CD4-positive, alpha-beta T cell treated with Interleukin-12 subunit alpha and Interleukin-12 subunit beta, for 1 hour (primary cell): Measurements from ENCODE around the gene P2RY11.

ENCODE experiments used
- DNase-seq: peaks from one replicate; pipeline ENCODE4 v3.0.0-alpha.2; 2020

Gene P2RY11

GRCh38 chr19:10093295-10094186 lies 18.0 kb upstream of the P2RY11 start:
- DNase-seq: no peak

GRCh38 chr19:10095622-10095947 lies 15.9 kb upstream of the P2RY11 start:
- DNase-seq: no peak

GRCh38 chr19:10095948-10096614 lies 15.4 kb upstream of the P2RY11 start:
- peak; percentile 95 for DNase-seq

- DNase-seq: no peak
Observed at GRCh38 chr19:10096615-10096963, 14.9 kb upstream of the P2RY11 start.

DNA sequence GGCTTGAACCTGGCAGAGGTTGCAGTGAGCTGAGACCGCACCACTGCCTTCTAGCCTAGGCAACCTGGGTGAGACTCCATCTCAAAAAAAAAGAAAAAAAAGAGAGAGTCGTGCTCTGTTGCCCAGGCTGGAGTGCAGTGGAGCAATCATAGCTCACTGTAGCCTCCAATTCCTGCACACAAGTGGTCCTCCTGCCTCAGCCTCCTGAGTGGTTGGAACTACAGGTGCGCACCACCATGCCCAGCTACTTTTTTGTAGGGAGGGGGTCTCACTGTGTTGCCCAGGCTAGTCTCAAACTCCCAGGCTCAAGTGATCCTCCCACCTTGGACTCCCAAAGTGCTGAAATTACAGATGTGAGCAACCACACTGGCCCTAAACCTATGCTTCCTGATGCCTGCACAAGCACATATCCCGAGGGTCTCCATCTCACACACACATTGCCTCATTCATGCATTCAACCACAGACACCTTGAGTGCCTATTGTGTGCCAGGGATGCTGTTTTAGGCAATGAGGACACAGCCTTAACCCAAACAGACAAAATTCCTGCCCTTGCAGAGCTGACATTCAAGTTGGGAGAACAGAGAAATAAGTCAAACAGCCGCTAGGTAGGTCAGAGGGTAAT lies 11.2 kb upstream of the P2RY11 start:
- no peak for DNase-seq

GRCh38 chr19:10102787-10103236 lies 8.7 kb upstream of the P2RY11 start:
- no peak for DNase-seq

DNA sequence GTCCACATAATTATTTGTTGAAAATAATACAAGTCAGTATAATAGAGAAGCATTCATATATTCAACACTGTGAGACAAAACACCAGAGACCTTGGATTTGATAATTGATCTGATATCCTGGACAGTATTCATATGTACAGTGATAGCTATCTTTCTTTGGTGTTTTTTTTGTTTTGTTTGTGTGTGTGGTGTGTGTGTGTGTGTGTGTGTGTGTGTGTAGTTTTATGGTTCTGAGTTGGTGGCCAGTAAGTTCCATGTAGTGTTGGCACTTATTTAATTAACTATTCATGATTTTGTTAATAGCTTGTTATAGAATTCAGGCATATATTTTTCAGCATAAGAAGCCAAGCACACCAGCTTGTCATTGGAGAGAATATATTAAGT lies 7.4 kb upstream of the P2RY11 start:
- DNase-seq: peak; percentile 49

DNA sequence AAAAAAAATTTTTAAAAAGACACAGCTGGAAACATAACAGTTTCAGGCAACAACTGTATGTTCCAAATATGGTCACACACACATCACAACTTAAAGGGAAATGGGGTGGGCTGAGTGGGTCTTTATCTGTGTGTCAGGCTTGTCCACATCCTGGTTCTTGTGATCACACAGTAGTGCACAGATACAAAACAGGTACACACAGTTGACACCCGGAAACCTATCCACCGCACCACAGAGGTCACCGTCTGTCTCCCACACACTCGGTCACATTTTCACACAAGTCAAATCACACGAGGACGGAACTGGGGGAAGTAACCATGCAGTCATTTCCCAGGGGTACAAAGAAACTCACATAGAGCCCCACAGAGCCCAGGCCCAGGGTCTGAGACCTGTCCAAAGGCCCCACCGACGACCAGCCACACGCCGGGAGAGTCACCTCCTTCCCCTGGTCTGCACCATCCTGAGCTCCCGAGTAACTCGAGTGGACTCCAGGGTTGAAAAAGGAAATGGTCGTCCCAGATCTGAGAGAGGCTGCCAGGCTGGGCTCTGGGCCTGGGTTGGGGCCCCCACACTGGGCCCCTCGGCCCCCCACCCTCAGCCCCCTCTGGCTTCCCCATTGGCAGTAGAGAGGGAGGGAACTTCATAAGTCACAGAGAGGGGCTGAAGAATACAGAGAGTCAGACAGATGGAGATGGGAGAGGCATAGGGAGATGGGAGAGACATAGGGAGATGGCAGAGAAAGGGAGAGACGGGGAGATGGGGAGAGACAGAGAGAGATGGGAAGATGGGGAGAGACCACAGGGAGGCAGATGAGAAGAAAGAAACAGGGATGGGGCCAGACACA lies 6.6 kb upstream of the P2RY11 start:
- DNase-seq: peak; percentile 95

GRCh38 chr19:10105509-10106099 lies 5.9 kb upstream of the P2RY11 start:
- peak; percentile 68 for DNase-seq

DNA sequence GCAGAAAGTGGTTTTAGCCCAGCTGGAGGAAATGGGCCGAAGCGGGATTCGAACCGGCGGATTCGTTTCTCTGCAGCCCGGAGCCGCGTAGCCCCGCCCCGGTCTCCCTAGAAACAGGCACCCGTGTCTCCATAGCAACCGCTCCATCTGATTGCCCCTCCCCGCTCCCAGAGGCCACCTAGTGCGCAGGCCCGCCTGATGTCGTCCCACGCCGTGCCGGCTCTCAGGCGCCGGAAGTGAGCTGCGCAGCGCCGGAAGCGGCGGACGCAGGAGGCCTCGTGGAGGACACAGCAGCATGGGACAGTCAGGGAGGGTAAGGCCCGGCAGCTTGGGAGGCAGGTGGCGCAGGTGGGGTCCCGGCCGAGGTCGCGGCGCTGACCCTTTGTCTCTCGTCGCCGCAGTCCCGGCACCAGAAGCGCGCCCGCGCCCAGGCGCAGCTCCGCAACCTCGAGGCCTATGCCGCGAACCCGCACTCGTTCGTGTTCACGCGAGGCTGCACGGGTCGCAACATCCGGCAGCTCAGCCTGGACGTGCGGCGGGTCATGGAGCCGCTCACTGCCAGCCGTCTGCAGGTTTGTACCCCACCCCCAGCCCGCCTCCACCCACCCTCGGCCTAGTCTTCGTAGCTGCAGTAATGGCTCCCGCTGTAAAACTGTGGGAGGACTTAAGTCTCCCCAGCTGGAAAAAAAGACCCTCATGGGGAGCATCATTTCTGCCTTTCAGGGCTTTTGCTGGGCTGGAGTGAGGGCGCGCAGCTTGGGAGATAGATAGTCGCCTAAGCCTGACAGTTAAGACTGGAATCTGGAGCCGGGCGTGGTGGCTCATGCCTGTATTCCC lies 5.2 kb upstream of the P2RY11 start, which contains the start of gene PPAN:
Gene PPAN (plus strand): TSS at position 263 of the 837 bp plus-strand sequence. CDS start 33 bp downstream, at position 296.
- DNase-seq: peak; percentile 98

- DNase-seq: no peak
Observed at GRCh38 chr19:10107254-10107653, 4.2 kb upstream of the P2RY11 start.

GRCh38 chr19:10107817-10108367 lies 3.6 kb upstream of the P2RY11 start:
- no peak for DNase-seq

DNA sequence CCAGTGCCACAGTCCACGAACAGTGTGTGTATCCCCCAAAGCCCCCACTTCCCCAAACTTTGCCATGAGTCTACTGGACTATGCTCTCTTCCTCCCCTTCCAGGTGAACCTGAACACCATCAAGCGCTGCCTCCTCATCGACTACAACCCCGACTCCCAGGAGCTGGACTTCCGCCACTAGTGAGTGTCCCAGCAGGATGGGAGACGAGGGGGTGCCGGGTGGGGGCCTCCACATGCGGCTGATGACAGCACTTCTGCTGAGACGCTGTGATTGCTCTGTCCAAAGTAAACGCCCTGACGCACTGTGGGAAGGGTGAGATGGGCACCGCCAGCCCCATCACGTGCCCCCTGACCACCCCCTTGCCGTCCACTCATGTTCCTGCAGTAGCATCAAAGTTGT lies 2.0 kb upstream of the P2RY11 start:
- DNase-seq: no peak

DNA sequence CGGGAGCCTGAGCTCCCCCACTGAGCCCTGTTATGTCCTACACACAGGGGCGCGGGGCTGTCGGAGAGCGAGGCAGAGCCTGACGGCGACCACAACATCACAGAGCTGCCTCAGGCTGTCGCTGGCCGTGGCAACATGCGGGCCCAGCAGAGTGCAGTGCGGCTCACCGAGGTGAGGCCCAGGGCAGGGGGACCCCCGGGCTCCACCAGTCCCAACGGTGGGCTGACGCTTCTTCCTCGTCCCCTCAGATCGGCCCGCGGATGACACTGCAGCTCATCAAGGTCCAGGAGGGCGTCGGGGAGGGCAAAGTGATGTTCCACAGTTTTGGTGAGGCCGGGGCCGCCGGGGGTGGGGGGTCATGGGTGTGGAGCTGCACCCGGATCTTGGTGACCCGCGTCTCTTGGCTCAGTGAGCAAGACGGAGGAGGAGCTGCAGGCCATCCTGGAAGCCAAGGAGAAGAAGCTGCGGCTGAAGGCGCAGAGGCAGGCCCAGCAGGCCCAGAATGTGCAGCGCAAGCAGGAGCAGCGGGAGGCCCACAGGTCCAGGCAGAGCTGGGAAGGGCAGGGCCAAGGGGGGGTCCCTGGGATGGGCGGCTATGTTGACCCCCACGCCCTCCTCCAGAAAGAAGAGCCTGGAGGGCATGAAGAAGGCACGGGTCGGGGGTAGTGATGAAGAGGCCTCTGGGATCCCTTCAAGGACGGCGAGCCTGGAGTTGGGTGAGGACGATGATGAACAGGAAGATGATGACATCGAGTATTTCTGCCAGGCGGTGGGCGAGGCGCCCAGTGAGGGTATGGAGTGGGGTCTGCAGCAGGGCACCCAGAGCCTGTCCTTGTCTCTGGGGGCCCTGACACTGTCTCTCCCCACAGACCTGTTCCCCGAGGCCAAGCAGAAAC lies 1.2 kb upstream of the P2RY11 start:
- DNase-seq: no peak

DNA sequence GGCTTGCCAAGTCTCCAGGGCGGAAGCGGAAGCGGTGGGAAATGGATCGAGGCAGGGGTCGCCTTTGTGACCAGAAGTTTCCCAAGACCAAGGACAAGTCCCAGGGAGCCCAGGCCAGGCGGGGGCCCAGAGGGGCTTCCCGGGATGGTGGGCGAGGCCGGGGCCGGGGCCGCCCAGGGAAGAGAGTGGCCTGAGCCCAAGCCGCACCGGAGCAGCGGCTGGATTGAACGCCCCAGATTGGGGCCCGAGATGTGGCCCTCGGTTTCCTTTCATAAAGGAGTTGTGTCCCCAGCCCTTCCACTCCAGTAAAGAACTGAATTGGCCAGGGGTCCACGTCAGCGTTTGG lies 548 bp upstream of the P2RY11 start:
- no peak for DNase-seq

- DNase-seq: peak; percentile 70
Observed at GRCh38 chr19:10112037-10112761, 706 bp downstream of the P2RY11 start.

GRCh38 chr19:10112895-10113591 lies 1.6 kb downstream of the P2RY11 start:
- DNase-seq: peak; percentile 80

DNA sequence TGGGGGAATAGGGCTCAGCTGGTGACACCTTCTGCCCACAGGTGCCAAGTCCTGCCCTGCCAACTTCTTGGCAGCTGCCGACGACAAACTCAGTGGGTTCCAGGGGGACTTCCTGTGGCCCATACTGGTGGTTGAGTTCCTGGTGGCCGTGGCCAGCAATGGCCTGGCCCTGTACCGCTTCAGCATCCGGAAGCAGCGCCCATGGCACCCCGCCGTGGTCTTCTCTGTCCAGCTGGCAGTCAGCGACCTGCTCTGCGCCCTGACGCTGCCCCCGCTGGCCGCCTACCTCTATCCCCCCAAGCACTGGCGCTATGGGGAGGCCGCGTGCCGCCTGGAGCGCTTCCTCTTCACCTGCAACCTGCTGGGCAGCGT lies 2.1 kb downstream of the P2RY11 start:
- DNase-seq: peak; percentile 34
